ENCODE results near the gene SLAMF1.

The SLAMF1 gene

DNA sequence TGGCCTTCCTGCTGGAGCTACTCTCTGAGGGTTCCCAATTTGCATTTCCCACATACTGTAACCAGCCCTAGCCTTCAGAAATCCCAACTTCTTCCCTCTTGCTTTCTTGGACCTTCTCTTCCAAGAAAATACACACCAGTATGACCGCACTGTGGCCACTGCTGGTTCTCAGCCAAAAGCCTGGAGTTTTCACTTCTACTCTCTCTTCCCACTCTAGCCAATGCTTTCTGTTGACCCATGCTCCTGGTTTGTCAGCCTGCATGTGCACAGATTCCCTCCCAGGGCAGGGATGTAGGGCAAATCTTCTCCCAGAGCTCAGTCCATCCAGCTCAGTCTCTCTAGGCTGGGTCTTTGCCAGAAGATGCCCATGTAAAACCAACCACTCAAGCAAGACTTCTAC is 664 bp downstream of the SLAMF1 start:
- Histone ChIP-seq H4K5ac (ENCODE audit: low read length) (no peak overlapping the region), H3K4ac (ENCODE audit: low read depth, low read length) (peak overlapping the region; percentile 61), H3K36me3 (ENCODE audit: control insufficient read depth, insufficient read depth, low read length) (no peaks in the 10 kb centered on the region), H2BK120ac (ENCODE audit: low read depth, low read length) (peak overlapping the region; percentile 69), H2BK5ac (ENCODE audit: low read length) (no peak overlapping the region), H3K79me1 (ENCODE audit: low read length) (no peaks in the 10 kb centered on the region), H3K4me1 (ENCODE audit: control insufficient read depth, low read depth, low read length) (peaks cover 2% of the 10 kb centered on the region), H2BK15ac (replicated peaks; ENCODE audit: low read depth) (no peak overlapping the region), H3K4me3 (ENCODE audit: low read length) (no peak overlapping the region), H3K4me2 (ENCODE audit: low read length) (no peak overlapping the region), H3K27me3 (ENCODE audit: insufficient read depth, low read length, poor library complexity) (no peaks in the 10 kb centered on the region), H3K56ac (ENCODE audit: low read length) (peak overlapping the region; percentile 59), H3K9ac (ENCODE audit: low read length) (no peak overlapping the region), H3K23ac (ENCODE audit: low read length) (no peak overlapping the region), H3K27ac (ENCODE audit: low read depth, low read length) (no peak overlapping the region), H3K18ac (ENCODE audit: low read length) (peak overlapping the region; percentile 24), H4K8ac (ENCODE audit: low read depth, low read length) (no peak overlapping the region), H3K79me2 (ENCODE audit: control insufficient read depth, insufficient read depth, low read length) (no peaks in the 10 kb centered on the region), H2AK5ac (ENCODE audit: low read length) (peak overlapping the region; percentile 15)
- no CpG with 5 or more reads among the region's 1 CpG for WGBS (ENCODE audit: extremely low coverage, insufficient coverage, low lambda C conversion rate)
- DNase-seq: no peak

DNA sequence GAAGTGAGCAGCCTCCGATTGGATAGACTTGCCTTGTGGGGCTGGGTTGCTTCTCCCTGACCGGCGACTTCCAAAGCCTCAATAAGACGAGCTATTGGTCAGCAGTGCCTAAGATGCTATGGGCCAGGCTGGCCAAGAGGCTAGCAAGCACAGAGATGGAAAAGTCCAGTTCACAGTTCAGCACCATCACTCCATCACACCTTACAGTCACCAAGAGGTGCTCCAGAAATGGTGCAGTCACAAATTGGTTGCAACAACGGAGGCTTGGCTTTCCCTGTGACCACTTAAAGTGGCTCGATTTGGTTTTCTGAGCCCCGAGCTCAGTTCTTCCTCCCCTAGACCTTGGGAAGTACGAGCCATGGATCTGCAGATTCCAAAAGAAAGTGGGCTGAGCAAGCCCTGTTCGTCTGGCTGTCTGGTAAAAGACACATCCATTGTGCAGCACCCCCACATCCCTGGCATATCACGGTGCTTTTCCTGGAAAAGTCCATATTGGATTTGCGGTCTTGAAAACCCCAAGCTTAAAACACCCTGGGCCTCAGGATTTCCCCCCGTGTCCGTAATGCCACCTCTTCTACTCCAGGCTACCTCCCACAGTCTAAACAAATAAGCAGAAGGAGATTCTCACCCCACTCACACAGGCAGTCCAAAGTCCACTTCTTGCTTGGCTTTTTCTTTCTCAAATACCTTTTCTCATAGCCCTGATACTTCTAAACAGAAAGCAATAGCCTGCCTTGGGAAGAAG is 1.3 kb downstream of the SLAMF1 start:
- no peak overlapping the region for H3K56ac ChIP-seq (ENCODE audit: low read length)
- H2AK5ac ChIP-seq (ENCODE audit: low read length): peak overlapping the region; percentile 98
- H3K27me3 ChIP-seq (ENCODE audit: insufficient read depth, low read length, poor library complexity): no peaks in the 10 kb centered on the region
- no peak overlapping the region for H3K4me2 ChIP-seq (ENCODE audit: low read length)
- no peak overlapping the region for H3K27ac ChIP-seq (ENCODE audit: low read depth, low read length)
- peak overlapping the region; percentile 24 for H3K18ac ChIP-seq (ENCODE audit: low read length)
- no peak overlapping the region for H4K5ac ChIP-seq (ENCODE audit: low read length)
- H3K79me2 ChIP-seq (ENCODE audit: control insufficient read depth, insufficient read depth, low read length): no peaks in the 10 kb centered on the region
- H2BK15ac ChIP-seq (replicated peaks; ENCODE audit: low read depth): no peak overlapping the region
- H3K4me3 ChIP-seq (ENCODE audit: low read length): no peak overlapping the region
- H2BK120ac ChIP-seq (ENCODE audit: low read depth, low read length): peak overlapping the region; percentile 69
- H4K8ac ChIP-seq (ENCODE audit: low read depth, low read length): no peak overlapping the region
- H3K23ac ChIP-seq (ENCODE audit: low read length): no peak overlapping the region
- H3K79me1 ChIP-seq (ENCODE audit: low read length): no peaks in the 10 kb centered on the region
- no peaks in the 10 kb centered on the region for H3K4me1 ChIP-seq (ENCODE audit: control insufficient read depth, low read depth, low read length)
- no peak for DNase-seq
- peak overlapping the region; percentile 83 for H3K4ac ChIP-seq (ENCODE audit: low read depth, low read length)
- H3K36me3 ChIP-seq (ENCODE audit: control insufficient read depth, insufficient read depth, low read length): no peaks in the 10 kb centered on the region
- H3K9ac ChIP-seq (ENCODE audit: low read length): no peak overlapping the region
- H2BK5ac ChIP-seq (ENCODE audit: low read length): peak overlapping the region; percentile 20
- no CpG with 5 or more reads among the region's 13 CpGs for WGBS (ENCODE audit: extremely low coverage, insufficient coverage, low lambda C conversion rate)

DNA sequence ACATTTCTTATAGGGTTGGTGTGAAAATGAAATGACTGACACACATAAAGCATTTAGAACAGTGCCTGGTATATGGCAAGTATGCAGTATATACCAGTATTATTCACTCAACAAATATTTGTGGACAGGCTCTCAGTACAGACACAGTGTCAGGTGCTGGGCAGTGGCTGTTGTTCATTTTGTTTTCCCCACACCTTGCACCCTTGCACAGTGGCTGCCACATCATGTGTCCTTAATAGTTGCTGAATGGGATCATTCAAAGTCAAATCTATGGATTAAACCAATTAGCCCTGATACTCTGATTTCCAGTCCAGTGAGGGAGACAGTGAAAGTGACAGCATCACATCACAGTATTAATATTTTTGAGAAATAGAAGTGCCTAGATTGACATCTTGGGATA is 2.4 kb downstream of the SLAMF1 start:
- Histone ChIP-seq H2BK15ac (replicated peaks; ENCODE audit: low read depth) (no peak overlapping the region), H3K36me3 (ENCODE audit: control insufficient read depth, insufficient read depth, low read length) (no peaks in the 10 kb centered on the region), H2BK120ac (ENCODE audit: low read depth, low read length) (peak overlapping the region; percentile 75), H3K56ac (ENCODE audit: low read length) (no peak overlapping the region), H3K4me1 (ENCODE audit: control insufficient read depth, low read depth, low read length) (no peaks in the 10 kb centered on the region), H3K27me3 (ENCODE audit: insufficient read depth, low read length, poor library complexity) (no peaks in the 10 kb centered on the region), H2AK5ac (ENCODE audit: low read length) (peak overlapping the region; percentile 36), H3K79me2 (ENCODE audit: control insufficient read depth, insufficient read depth, low read length) (no peaks in the 10 kb centered on the region), H3K9ac (ENCODE audit: low read length) (no peak overlapping the region), H4K8ac (ENCODE audit: low read depth, low read length) (no peak overlapping the region), H3K18ac (ENCODE audit: low read length) (peak overlapping the region; percentile 9), H3K4me2 (ENCODE audit: low read length) (no peak overlapping the region), H2BK5ac (ENCODE audit: low read length) (no peak overlapping the region), H3K79me1 (ENCODE audit: low read length) (no peaks in the 10 kb centered on the region), H3K4ac (ENCODE audit: low read depth, low read length) (no peak overlapping the region), H3K4me3 (ENCODE audit: low read length) (no peak overlapping the region), H3K27ac (ENCODE audit: low read depth, low read length) (no peak overlapping the region), H4K5ac (ENCODE audit: low read length) (no peak overlapping the region), H3K23ac (ENCODE audit: low read length) (no peak overlapping the region)
- no peak for DNase-seq

DNA sequence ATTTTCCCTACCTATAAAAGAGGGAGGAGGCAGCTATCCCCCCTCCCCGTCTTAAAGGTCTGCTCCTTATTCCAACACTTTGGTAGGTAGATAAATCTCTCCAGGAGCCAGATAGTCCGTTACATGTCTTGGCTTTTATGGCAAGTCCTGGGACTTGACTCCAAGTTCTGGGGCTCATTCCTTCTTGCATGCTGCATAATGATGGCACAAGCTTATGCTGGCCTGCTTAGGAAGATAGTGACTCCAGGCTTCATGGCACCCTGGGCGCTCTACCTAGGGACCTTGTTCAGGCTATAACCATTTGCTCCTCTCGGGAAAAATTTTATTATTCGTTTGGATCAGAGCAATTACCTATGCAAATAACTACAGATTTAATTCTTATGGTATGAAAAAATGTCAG is 3.7 kb downstream of the SLAMF1 start:
- no CpG with 5 or more reads among the region's 5 CpGs for WGBS (ENCODE audit: extremely low coverage, insufficient coverage, low lambda C conversion rate)
- peak overlapping the region; percentile 69 for H2BK120ac ChIP-seq (ENCODE audit: low read depth, low read length)
- peak overlapping the region; percentile 65 for H3K18ac ChIP-seq (ENCODE audit: low read length)
- H2BK15ac ChIP-seq (replicated peaks; ENCODE audit: low read depth): no peak overlapping the region
- no peak overlapping the region for H3K23ac ChIP-seq (ENCODE audit: low read length)
- DNase-seq: no peak
- H3K27me3 ChIP-seq (ENCODE audit: insufficient read depth, low read length, poor library complexity): no peaks in the 10 kb centered on the region
- H3K4me2 ChIP-seq (ENCODE audit: low read length): no peak overlapping the region
- H3K9ac ChIP-seq (ENCODE audit: low read length): no peak overlapping the region
- H3K79me2 ChIP-seq (ENCODE audit: control insufficient read depth, insufficient read depth, low read length): no peaks in the 10 kb centered on the region
- no peak overlapping the region for H4K8ac ChIP-seq (ENCODE audit: low read depth, low read length)
- no peaks in the 10 kb centered on the region for H3K36me3 ChIP-seq (ENCODE audit: control insufficient read depth, insufficient read depth, low read length)
- H2AK5ac ChIP-seq (ENCODE audit: low read length): no peak overlapping the region
- no peak overlapping the region for H3K4ac ChIP-seq (ENCODE audit: low read depth, low read length)
- H3K4me1 ChIP-seq (ENCODE audit: control insufficient read depth, low read depth, low read length): peaks cover 8% of the 10 kb centered on the region
- no peak overlapping the region for H3K56ac ChIP-seq (ENCODE audit: low read length)
- H4K5ac ChIP-seq (ENCODE audit: low read length): no peak overlapping the region
- H3K79me1 ChIP-seq (ENCODE audit: low read length): no peaks in the 10 kb centered on the region
- peak overlapping the region; percentile 54 for H2BK5ac ChIP-seq (ENCODE audit: low read length)
- no peak overlapping the region for H3K27ac ChIP-seq (ENCODE audit: low read depth, low read length)
- H3K4me3 ChIP-seq (ENCODE audit: low read length): no peak overlapping the region

DNA sequence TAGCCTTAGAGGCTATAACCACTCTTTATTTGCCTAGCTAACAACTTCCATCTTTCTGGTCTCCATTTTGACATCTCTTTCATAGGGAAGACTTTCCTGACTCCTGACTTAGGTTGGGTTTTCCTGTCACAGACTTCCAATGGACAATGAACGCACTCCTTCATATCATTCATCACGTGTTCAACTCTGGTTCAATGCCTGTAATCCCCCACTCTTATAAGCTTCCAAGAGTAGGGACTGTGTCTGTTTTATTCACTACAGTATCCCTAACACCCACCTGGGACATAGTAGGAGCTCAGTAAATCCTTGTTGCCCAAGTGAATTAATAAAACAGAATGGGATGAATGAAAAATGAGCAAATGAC is 4.6 kb downstream of the SLAMF1 start:
- Histone ChIP-seq H3K18ac (ENCODE audit: low read length) (no peak overlapping the region), H3K4me2 (ENCODE audit: low read length) (no peak overlapping the region), H3K79me2 (ENCODE audit: control insufficient read depth, insufficient read depth, low read length) (no peaks in the 10 kb centered on the region), H2BK15ac (replicated peaks; ENCODE audit: low read depth) (peak overlapping the region; percentile 96), H3K4ac (ENCODE audit: low read depth, low read length) (no peak overlapping the region), H3K4me3 (ENCODE audit: low read length) (no peak overlapping the region), H2AK5ac (ENCODE audit: low read length) (peak overlapping the region; percentile 75), H4K5ac (ENCODE audit: low read length) (peak overlapping the region; percentile 37), H3K4me1 (ENCODE audit: control insufficient read depth, low read depth, low read length) (peaks cover 12% of the 10 kb centered on the region), H4K8ac (ENCODE audit: low read depth, low read length) (no peak overlapping the region), H3K27ac (ENCODE audit: low read depth, low read length) (no peak overlapping the region), H3K56ac (ENCODE audit: low read length) (no peak overlapping the region), H3K27me3 (ENCODE audit: insufficient read depth, low read length, poor library complexity) (no peaks in the 10 kb centered on the region), H3K79me1 (ENCODE audit: low read length) (no peaks in the 10 kb centered on the region), H2BK5ac (ENCODE audit: low read length) (peak overlapping the region; percentile 40), H3K9ac (ENCODE audit: low read length) (no peak overlapping the region), H2BK120ac (ENCODE audit: low read depth, low read length) (no peak overlapping the region), H3K23ac (ENCODE audit: low read length) (no peak overlapping the region), H3K36me3 (ENCODE audit: control insufficient read depth, insufficient read depth, low read length) (no peaks in the 10 kb centered on the region)
- DNase-seq: no peak
- WGBS (ENCODE audit: extremely low coverage, insufficient coverage, low lambda C conversion rate): no CpG with 5 or more reads among the region's 2 CpGs
